GM12874 (cell line): Measurements from ENCODE around the gene PLK2.

ENCODE experiments used
- TF ChIP-seq, protein P1 (sequence below): IDR thresholded peaks from 2 replicates; pipeline ENCODE4 v1.5.1; 2011; ENCODE audit warnings: low read depth, mild to moderate bottlenecking, control low read depth, low read length, moderate library complexity; ENCODE audit not compliant: insufficient read depth

The PLK2 gene

DNA sequence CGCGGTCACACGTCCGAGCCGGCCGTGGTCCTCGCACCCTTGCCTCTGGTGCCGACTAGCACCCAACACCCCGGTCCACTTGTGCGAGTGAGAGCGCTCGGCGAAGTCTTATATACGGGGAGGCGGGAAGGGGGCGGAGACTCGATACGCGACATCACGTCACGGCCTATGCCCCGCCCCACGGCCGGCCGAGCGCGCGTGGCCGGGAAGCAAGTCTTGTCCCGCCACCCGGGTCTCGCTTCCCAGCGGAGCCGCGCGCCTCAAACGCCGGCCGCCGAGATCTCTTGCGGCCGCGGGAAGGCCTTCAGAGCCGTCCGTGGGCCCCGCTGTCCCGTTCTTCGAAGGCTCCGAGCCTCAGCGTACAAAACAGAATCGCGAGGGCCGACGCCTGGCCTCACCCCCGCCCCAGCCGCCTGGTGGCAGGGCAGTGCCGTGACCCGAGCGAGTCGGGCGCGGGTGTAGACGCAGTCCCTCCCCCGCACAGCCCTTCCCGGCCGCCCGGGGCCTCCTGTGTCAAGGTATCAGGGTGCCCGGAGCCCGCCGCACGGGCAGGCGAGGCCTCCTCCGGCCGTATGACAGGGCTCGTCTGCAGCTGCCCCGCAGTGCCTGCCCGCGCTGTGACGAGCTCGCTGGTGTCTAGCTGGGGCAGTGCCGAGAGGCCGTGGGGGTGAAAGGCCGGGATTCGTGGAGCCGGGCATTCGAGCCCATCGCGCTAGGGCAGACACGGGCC lies at the start of gene PLK2:
PLK2 (minus strand) TSS at position 85 of the 730 bp plus-strand sequence. CDS start 127 bp downstream, outside the sequence.
- TF ChIP-seq, protein P1, sequence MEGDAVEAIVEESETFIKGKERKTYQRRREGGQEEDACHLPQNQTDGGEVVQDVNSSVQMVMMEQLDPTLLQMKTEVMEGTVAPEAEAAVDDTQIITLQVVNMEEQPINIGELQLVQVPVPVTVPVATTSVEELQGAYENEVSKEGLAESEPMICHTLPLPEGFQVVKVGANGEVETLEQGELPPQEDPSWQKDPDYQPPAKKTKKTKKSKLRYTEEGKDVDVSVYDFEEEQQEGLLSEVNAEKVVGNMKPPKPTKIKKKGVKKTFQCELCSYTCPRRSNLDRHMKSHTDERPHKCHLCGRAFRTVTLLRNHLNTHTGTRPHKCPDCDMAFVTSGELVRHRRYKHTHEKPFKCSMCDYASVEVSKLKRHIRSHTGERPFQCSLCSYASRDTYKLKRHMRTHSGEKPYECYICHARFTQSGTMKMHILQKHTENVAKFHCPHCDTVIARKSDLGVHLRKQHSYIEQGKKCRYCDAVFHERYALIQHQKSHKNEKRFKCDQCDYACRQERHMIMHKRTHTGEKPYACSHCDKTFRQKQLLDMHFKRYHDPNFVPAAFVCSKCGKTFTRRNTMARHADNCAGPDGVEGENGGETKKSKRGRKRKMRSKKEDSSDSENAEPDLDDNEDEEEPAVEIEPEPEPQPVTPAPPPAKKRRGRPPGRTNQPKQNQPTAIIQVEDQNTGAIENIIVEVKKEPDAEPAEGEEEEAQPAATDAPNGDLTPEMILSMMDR, result peak; percentile 57

DNA sequence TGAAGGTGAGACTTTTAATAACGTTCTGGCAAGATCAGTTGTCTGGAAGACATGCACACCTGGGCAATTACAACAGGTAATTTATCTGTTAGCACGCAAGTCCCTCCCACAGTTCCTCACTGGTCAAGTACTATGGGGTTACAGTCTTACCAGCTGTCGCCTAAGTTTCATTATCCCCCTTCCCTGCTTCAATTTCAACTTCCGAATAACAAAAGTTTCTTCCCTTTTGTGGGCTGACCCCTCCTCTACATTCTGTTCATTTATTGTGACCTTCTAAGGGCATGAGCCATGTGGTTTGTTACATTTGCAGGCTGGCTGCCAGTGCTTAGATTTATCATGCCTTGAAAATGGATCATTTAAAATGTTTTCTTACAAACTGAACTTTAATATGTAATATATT lies 47.8 kb upstream of the PLK2 start:
- TF ChIP-seq, protein P1, result no peak

DNA sequence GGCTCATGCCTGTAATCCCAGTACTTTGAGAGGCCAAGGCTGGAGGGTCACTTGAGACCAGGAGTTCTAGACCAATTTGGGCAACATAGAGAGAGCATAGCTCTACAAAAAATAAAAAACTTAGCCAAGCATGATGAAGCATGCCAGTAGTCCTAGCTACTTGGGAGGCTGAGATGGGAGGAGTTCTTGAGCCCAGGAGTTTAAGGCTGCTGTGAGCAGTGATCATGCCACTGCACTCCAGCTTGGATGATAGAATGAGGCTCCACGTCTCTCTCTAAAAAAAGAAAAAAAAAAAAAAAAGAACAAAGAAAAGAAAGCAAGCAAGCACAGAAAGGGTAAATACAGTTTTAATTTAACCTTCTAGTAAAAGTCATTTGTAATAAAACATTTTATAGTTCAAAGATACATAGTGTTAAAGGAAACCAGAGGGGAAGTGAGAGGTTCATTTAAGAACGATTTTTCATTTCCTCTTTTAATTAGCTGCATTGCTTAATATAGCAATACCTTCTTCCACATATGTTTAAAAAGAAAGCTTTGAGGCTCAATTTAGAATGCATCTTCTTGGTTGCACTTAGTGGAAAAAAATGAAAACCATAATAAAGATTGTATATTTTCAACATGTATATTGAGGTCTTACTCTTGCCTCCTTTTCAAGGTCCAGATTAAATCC lies 46.2 kb upstream of the PLK2 start:
- TF ChIP-seq, protein P1, result no peak

DNA sequence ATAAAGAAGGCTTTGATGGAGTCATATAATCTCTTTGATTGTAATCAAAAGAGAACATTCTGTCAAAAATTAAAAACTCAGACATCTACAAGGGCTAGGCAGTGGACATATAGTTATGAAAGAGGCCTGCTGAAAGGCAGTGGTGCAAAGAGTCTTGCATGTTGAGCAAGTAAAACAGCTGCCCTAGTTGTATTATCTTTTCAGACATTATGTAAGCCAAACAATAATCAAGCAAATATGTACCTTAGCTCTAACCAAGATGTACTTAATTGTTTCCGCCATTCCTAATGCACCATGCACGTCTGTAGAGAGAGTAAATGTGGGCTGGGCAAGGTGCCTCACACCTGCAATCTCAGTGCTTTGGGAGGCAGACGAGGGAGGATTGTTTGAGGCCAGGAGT lies 45.6 kb upstream of the PLK2 start:
- TF ChIP-seq, protein P1, result no peak

DNA sequence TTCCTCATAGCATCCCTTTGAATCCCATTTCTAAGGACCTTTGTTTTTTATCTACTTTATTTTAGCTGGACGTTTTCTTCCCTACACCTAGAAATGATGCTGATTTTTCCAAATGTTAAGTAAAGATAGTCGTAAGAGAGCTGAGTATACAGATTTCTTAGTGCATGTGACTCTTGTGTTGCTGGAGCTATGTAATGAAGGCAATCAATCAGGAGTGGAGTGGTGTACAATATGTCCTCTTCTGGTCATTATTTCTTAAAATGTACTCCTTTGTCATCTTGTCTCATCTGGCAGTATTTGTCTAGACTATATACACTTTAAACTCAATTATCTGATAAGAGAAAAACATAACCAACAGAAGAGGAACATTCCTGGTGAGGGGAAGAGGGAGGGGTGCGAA lies 44.9 kb upstream of the PLK2 start:
- TF ChIP-seq, protein P1, result no peak

DNA sequence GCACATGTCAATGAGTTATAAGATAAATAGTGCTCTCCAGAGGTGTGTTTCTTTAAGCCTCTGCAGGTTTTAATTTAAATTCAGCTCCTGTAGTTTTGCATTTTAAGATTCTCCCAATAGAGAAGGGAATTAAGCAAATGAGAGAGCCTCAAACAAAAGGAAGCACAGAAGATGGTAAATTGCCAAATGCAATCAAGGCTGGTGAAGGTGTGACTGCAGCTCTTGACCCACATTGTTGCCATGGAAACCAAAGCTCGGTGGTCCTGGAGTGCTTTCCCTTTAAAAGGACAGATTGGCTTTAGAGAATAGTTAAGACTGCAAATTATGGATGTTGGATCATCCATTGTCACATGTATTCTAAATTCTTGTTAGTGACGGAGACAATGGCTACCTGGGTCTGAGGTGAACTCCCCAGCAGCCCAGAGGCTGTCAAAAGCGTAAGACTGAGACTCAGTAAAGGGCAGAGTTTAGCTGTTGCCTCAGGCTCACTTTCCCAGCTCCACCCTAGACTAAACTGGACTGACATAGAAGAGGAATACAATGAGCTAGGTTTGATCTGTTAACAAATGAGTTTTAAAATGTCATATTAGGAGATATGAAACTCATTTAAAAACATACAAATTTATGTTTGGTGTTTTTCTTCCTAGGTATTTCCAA lies 43.6 kb upstream of the PLK2 start:
- TF ChIP-seq, protein P1, result no peak

DNA sequence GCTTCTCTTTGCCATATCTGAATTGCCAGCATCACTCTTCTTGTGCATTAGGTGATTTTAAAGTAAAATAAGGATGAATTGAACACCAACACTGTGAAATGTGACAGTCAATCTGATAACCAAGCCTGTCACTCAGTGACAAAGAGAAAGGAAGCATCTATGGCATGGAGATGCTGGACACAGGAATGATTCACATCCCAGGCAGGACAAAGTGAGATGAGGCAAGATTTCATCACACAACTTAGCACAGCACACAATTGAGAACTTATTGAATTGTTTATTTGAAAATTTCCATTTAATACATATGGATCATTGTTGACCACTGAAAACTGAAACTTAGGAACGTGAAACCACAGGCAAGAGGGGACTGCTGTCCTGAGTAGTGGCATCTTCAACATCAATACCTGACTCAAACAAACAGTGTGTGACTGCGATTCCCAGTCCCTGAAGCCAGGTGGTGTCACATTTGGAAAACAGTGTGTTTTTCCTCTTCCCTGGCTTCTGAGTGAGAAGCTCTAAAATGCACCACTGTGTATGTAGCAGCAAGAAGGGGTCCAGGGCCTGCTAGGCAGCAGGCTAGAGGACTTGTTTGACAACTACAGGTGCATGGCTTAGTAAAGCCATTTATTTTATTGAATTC lies 42.0 kb upstream of the PLK2 start:
- TF ChIP-seq, protein P1, result no peak
